ENCODE data around the gene LAMA5. TPM values are rescaled to one million over a fixed set of nuclear protein-coding genes. Genes with fewer than 3 reads are reported as not detected.
A peak's percentile ranks its signal among the peaks of the same experiment; 100 is the strongest.

Gene LAMA5
- total RNA-seq, 1 experiment from 2014 or later, result 321 TPM

- no peak for DNase-seq (ENCODE audit: low read depth, low spot score)
- ChIA-PET POLR2A (no interaction called here), CTCF (no interaction called here), RAD21 (ENCODE audit: low non-redundant PET in 1 of 2, low total read pairs in 2 of 2, uncharacterized antibody in 2 of 2, unreplicated experiment in 2 of 2) (no interaction called here)
- Histone ChIP-seq H2AFZ (ENCODE audit: low read depth, low read length, poor library complexity, severe bottlenecking) (no peak overlapping the region), H4K20me1 (ENCODE audit: insufficient read depth) (peaks cover 4% of the 10 kb centered on the region; the same call in 1 of the 2 replicates), H3K4me1 (ENCODE audit: control insufficient read depth in 1 of 2, insufficient read depth in 2 of 2, low read length in 2 of 2) (peaks cover under 1 to 11% of the 10 kb centered on the region in 2 experiments; a peak in 3 of 4 replicates), H3K36me3 (ENCODE audit: control insufficient read depth in 1 of 2, insufficient read depth in 2 of 2, low read length in 2 of 2) (peaks cover 21 to 42% of the 10 kb centered on the region in 2 experiments), H3K27me3 (ENCODE audit: insufficient read depth, low read length) (no peaks in the 10 kb centered on the region), H3K9me3 (ENCODE audit: control insufficient read depth in 1 of 2, insufficient read depth in 1 of 2, low read depth in 1 of 2, low read length in 2 of 2) (no peaks in the 10 kb centered on the region), H3K4me3 (replicated peaks in 1 of 2; ENCODE audit: low read depth in 1 of 2, low read length in 2 of 2) (no peak overlapping the region), H3K79me2 (ENCODE audit: insufficient read depth, low read length) (peaks cover 25% of the 10 kb centered on the region), H3K27ac (ENCODE audit: low read depth, low read length) (no peak overlapping the region), H3K4me2 (ENCODE audit: low read length) (no peak overlapping the region), H3K9me2 (ENCODE audit: insufficient read depth) (no peaks in the 10 kb centered on the region), H3K9ac (ENCODE audit: low read length) (no peak overlapping the region)
- TF ChIP-seq ZFX (IDR thresholded peaks at IDR 0.05), result no peak
- no TSS peak for BruUV-seq (replicated peaks)
- ATAC-seq, result no peak
- intact Hi-C loops (cut with micrococcal nuclease), result loop anchor here (10.0 kb wide), 1 partner anchor 495 kb away; the partner anchor contains the start of gene OGFR
Measured at GRCh38 chr20:62309947-62310756, 57.0 kb downstream of the LAMA5 start.

GRCh38 chr20:62309198-62309944, 57.7 kb downstream of the LAMA5 start:
- TF ChIP-seq ATF3 (IDR thresholded peaks at IDR 0.05) (no peak), SIN3A (IDR thresholded peaks at IDR 0.05; ENCODE audit: low read depth) (no peak), CEBPB (IDR thresholded peaks at IDR 0.05; ENCODE audit: low read depth) (no peak), ZFX (IDR thresholded peaks at IDR 0.05) (no peak), POLR2A (IDR thresholded peaks at IDR 0.05; ENCODE audit: borderline replicate concordance, extremely low read depth, insufficient read depth, insufficient read length) (no peak), SRF (IDR thresholded peaks at IDR 0.05; ENCODE audit: low read depth) (no peak), EGR1 (IDR thresholded peaks at IDR 0.05; ENCODE audit: low read depth) (no peak), MAX (IDR thresholded peaks at IDR 0.05) (no peak), SP1 (IDR thresholded peaks at IDR 0.05; ENCODE audit: low read depth) (no peak), ZBTB33 (IDR thresholded peaks at IDR 0.05; ENCODE audit: extremely low read depth, insufficient replicate concordance, low read length) (no peak), FOSL1 (IDR thresholded peaks at IDR 0.05; ENCODE audit: low read depth) (no peak), RAD21 (IDR thresholded peaks at IDR 0.05; ENCODE audit: low read depth) (no peak), CTCF (IDR thresholded peaks at IDR 0.05 in 2 of 3, conservative IDR thresholded peaks at IDR 0.05 in 1 of 3; ENCODE audit: borderline replicate concordance in 1 of 3, insufficient read depth in 1 of 3, low read depth in 2 of 3, low read length in 2 of 3) (no peak), ELF1 (IDR thresholded peaks at IDR 0.05; ENCODE audit: borderline replicate concordance, low read depth) (no peak), POLR2AphosphoS5 (IDR thresholded peaks at IDR 0.05; ENCODE audit: low read depth, low read length) (no peak)
- POLR2A ChIA-PET, result no interaction called here
- RAD21 ChIA-PET (ENCODE audit: low non-redundant PET in 1 of 2, low total read pairs in 2 of 2, uncharacterized antibody in 2 of 2, unreplicated experiment in 2 of 2), result no interaction called here
- DNase-seq (ENCODE audit: low read depth, low spot score) (no peak), ATAC-seq (no peak)
- Histone ChIP-seq H3K27me3 (ENCODE audit: insufficient read depth, low read length) (no peaks in the 10 kb centered on the region), H3K9me2 (ENCODE audit: insufficient read depth) (no peaks in the 10 kb centered on the region), H3K4me3 (replicated peaks in 1 of 2; ENCODE audit: low read depth in 1 of 2, low read length in 2 of 2) (no peak overlapping the region), H3K27ac (ENCODE audit: low read depth, low read length) (no peak overlapping the region), H3K4me2 (ENCODE audit: low read length) (no peak overlapping the region), H2AFZ (ENCODE audit: low read depth, low read length, poor library complexity, severe bottlenecking) (no peak overlapping the region), H3K4me1 (ENCODE audit: control insufficient read depth in 1 of 2, insufficient read depth in 2 of 2, low read length in 2 of 2) (peaks cover 8 to 19% of the 10 kb centered on the region in 2 experiments), H4K20me1 (ENCODE audit: insufficient read depth) (peaks cover 12% of the 10 kb centered on the region; the same call in 1 of the 2 replicates), H3K9ac (ENCODE audit: low read length) (no peak overlapping the region), H3K9me3 (ENCODE audit: control insufficient read depth in 1 of 2, insufficient read depth in 1 of 2, low read depth in 1 of 2, low read length in 2 of 2) (no peaks in the 10 kb centered on the region), H3K36me3 (ENCODE audit: control insufficient read depth in 1 of 2, insufficient read depth in 2 of 2, low read length in 2 of 2) (peaks cover 20 to 43% of the 10 kb centered on the region in 2 experiments), H3K79me2 (ENCODE audit: insufficient read depth, low read length) (peaks cover 33% of the 10 kb centered on the region)
- TSS peak; percentile 44 for BruUV-seq (replicated peaks)
- intact Hi-C loops (cut with micrococcal nuclease), result loop anchor here (10.0 kb wide), 1 partner anchor 495 kb away; the partner anchor contains the start of gene OGFR
- CTCF ChIA-PET, result no interaction called here
